Measurements from ENCODE around the gene IL1RN.

The IL1RN gene

GRCh38 chr2:113127646-113128570, 510 bp downstream of the IL1RN start:
- DNase-seq (ENCODE audit: low read depth, low spot score) = no peak

DNA sequence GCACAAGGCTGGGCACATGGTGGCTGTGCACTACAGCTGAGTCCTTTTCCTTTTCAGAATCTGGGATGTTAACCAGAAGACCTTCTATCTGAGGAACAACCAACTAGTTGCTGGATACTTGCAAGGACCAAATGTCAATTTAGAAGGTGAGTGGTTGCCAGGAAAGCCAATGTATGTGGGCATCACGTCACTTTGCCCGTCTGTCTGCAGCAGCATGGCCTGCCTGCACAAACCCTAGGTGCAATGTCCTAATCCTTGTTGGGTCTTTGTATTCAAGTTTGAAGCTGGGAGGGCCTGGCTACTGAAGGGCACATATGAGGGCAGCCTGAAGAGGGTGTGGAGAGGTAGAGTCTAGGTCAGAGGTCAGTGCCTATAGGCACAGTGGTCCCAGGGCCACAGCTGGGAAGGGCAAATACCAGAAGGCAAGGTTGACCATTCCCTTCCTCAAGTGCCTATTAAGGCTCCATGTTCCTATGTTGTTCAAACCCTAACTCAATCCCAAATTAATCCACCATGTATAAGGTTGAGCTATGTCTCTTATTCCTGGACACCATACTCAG, 2.2 kb downstream of the IL1RN start:
- DNase-seq (ENCODE audit: low read depth, low spot score) = no peak

- no peak for DNase-seq (ENCODE audit: low read depth, low spot score)
These were observed 4.2 kb downstream of the IL1RN start for GRCh38 chr2:113131352-113132185.

- no peak for DNase-seq (ENCODE audit: low read depth, low spot score)
These were observed 5.1 kb downstream of the IL1RN start for GRCh38 chr2:113132414-113133021.

DNA sequence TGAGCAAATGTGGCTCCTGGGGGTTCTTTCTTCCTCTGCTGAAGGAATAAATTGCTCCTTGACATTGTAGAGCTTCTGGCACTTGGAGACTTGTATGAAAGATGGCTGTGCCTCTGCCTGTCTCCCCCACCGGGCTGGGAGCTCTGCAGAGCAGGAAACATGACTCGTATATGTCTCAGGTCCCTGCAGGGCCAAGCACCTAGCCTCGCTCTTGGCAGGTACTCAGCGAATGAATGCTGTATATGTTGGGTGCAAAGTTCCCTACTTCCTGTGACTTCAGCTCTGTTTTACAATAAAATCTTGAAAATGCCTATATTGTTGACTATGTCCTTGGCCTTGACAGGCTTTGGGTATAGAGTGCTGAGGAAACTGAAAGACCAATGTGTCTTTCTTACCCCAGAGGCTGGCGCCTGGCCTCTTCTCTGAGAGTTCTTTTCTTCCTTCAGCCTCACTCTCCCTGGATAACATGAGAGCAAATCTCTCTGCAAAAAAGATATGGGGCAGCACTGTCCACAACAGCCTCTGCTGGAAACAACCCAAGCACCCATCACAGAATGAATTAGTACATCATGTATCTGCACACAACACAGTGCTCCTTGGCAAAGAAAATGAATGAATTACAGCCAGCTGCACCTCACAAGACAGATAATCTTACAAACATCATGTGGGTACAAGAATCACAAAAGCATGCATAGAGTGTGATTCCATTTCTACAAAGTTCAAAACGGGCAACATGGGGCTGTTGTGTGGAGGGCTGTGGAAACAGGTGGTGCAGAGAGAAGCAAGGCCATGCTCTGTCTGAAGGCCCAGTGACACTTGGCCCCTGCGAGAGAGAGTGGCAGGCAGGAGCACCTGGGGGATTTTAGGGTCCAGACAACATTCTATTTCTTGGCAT, 6.6 kb downstream of the IL1RN start:
- no peak for DNase-seq (ENCODE audit: low read depth, low spot score)

GRCh38 chr2:113134717-113135116, 7.3 kb downstream of the IL1RN start:
- no peak for DNase-seq (ENCODE audit: low read depth, low spot score)

DNA sequence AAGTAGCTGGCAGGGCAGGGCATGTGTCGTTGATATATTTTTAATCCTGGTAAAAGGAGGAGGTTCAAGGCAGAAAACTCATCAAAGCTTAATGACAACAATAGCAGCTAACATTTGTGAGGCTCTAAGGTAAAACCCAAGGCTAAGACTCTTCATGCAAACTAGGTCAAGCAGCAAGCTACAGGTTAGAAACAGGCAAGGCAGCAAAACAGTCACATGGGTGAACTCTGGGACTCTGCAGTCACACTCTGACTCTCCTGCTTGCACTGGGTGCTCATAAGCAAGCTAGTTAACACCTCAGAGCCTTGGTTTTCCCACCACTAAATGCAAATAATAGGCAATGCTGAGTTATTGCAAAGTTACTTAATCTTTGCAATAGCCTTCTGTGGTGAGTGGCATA, 7.9 kb downstream of the IL1RN start:
- no peak for DNase-seq (ENCODE audit: low read depth, low spot score)

- DNase-seq (ENCODE audit: low read depth, low spot score) = no peak
These were observed 9.7 kb downstream of the IL1RN start for GRCh38 chr2:113136828-113137775.

- no peak for DNase-seq (ENCODE audit: low read depth, low spot score)
These were observed 10.4 kb downstream of the IL1RN start for GRCh38 chr2:113137827-113138226.

GRCh38 chr2:113138428-113139322, 11.3 kb downstream of the IL1RN start:
- DNase-seq (ENCODE audit: low read depth, low spot score) = no peak

GRCh38 chr2:113141451-113141850, 14.1 kb downstream of the IL1RN start:
- DNase-seq (ENCODE audit: low read depth, low spot score) = no peak

DNA sequence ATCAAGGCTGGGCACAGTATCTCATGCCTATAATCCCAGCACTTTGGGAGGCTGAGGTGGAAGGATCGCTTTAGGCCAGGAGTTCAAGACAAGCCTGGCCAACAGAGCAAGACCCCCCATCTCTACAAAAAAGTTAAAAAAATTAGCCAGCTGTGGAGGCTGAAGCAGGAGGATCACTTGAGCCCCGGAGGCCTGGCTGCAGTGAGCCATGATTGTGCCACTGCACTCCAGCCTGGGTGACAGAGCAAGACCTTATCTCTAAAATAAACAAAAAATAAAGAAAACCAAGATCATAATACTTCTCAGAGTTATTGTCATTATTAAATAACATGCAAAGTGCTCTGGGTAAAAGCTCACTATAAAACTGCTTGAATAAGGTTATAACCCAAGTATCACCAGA, 14.9 kb downstream of the IL1RN start:
- DNase-seq (ENCODE audit: low read depth, low spot score) = no peak

DNA sequence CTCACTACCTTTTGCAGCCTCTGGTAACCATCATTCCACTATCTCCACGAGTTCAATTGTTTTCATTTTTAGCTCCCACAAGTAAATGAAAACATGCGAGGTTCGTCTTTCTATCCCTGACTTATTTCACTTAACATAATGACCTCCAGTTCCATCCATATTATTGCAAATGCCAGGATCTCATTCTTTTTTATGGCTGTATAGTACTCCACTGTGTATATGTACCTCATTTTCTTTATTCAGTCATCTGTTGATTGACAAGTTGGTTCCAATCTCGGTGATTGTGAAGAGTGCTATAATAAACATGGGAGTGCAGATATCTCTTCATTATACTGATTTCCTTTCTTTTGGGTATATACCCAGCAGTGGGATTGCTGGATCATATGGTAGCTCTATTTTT, 16.9 kb downstream of the IL1RN start:
- no peak for DNase-seq (ENCODE audit: low read depth, low spot score)

DNA sequence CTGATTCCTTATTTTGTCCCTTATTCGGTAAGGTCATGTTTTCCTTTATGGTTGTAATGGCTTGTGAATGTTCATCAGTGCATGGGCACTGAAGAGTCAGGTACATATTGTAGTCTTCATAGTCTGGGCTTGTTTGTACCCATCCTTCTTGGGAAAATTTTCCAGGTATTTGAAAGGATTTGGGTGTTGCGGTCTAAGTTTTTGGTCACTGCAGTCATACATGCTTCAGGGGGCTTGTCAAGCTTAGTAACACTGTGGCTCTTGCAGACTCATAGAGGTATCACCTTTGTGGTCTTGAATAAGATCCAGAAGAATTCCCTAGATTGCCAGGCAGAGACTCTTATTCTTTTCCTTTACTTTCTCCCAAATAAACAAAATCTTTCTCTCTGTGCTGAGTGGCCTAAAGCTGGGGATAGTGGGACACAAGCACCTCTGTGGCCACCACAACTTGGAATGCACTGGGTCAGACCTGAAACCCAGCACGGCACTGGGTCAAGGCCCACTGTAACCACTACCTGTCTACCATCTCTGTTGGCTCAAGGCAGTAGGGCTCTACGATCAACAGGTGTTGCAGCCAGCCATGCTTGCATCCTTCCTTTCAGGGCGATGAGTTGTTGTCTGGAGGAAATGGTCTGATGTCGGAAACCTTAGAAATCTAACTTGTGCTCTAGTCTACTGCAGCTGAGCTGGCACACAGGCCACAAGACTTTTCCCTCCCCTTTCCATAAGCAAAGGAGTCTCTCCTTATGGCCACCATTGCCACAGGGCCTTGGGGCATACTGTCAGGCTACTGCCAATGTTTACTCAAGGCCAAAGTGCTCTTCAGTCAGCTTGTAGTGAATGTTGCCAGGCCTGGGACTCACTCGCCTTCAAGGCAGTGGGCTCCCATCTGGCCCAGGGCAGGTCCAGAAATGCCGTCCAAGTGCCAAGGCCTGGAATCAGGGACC, 21.5 kb downstream of the IL1RN start:
- DNase-seq (ENCODE audit: low read depth, low spot score) = no peak

GRCh38 chr2:113149553-113150257, 22.3 kb downstream of the IL1RN start:
- no peak for DNase-seq (ENCODE audit: low read depth, low spot score)

DNA sequence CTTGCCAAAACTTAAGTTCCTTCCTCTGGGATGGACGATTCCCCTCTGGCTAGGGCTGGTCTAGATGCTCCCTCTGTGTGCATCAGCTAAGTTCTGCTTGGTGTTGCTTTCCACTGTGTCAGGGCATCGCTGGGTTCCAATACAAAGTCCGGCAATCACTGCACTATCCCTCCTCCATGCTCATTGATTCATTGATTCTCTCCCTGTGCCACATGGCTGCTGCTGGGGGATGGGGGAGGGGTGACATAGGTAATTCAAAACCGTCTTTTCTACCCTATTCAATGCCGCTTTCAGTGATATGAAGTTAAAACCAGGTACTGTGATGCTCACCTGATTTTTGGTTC, 22.8 kb downstream of the IL1RN start:
- DNase-seq (ENCODE audit: low read depth, low spot score) = no peak

DNA sequence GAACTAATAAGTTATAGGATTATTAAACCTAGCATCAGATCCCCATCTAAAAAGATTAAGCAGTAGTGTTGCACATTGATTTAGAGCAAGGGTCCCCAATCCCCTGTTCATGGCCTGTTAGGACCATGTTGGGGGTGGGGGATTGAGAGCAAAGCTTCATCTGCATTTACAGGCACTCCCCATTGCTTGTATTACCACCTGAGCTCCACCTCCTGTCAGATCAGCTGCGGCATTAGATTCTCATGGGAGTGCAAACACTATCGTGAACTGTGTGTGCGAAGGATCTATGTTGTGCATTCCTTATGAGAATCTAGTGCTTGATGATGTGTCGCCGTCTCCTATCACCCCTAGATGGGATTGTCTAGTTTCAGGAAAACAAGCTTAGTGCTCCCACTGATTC, 27.9 kb downstream of the IL1RN start:
- no peak for DNase-seq (ENCODE audit: low read depth, low spot score)
